Suppressor macrophage treated with lipopolysaccharide for 1 hour (primary cell): ENCODE measurements around the gene DNASE1L2.

ENCODE experiments used
- DNase-seq, 3 donors: peaks; one replicate each; pipeline ENCODE4 v3.0.0-alpha.2; 2020 to 2022

DNASE1L2 gene

GRCh38 chr16:2204416-2205103, 31.7 kb upstream of the DNASE1L2 start:
- peak in 1 of 3 donors; percentile 25 for DNase-seq

GRCh38 chr16:2205104-2205966, 30.9 kb upstream of the DNASE1L2 start, which contains the start of gene MLST8:
TSS of gene MLST8 (plus strand) at chr16:2205454. CDS start at chr16:2206086, 632 bp downstream.
- DNase-seq, result peak; percentile 88 to 95 (median 93)

- DNase-seq, result peak in 1 of 3 donors; percentile 16
These were observed 30.3 kb upstream of the DNASE1L2 start for GRCh38 chr16:2205967-2206313.

- no peak for DNase-seq
These were observed 29.8 kb upstream of the DNASE1L2 start for GRCh38 chr16:2206420-2206779.

- peak; percentile 33 to 50 (median 38) for DNase-seq
These were observed 29.3 kb upstream of the DNASE1L2 start for GRCh38 chr16:2206780-2207433.

GRCh38 chr16:2207872-2208271, 28.4 kb upstream of the DNASE1L2 start:
- DNase-seq, result no peak

GRCh38 chr16:2208308-2208707, 27.9 kb upstream of the DNASE1L2 start:
- no peak for DNase-seq

- no peak for DNase-seq
These were observed 27.5 kb upstream of the DNASE1L2 start for GRCh38 chr16:2208772-2209171.

GRCh38 chr16:2209258-2210008, 26.8 kb upstream of the DNASE1L2 start:
- no peak for DNase-seq

GRCh38 chr16:2210009-2210332, 26.3 kb upstream of the DNASE1L2 start:
- DNase-seq, result no peak

- no peak for DNase-seq
These were observed 25.6 kb upstream of the DNASE1L2 start, which contains the start of gene BRICD5 for GRCh38 chr16:2210386-2211365. TSS of gene BRICD5 (minus strand) at chr16:2210863. CDS start at chr16:2210833, 30 bp downstream.

GRCh38 chr16:2211923-2212347, 24.3 kb upstream of the DNASE1L2 start:
- no peak for DNase-seq

- peak; percentile 50 to 61 (median 56) for DNase-seq
These were observed 23.6 kb upstream of the DNASE1L2 start for GRCh38 chr16:2212362-2213324.

GRCh38 chr16:2213817-2214718, 22.2 kb upstream of the DNASE1L2 start:
- peak in 1 of 3 donors; percentile 56 for DNase-seq

- no peak for DNase-seq
These were observed 21.6 kb upstream of the DNASE1L2 start, which contains the start of gene PGP for GRCh38 chr16:2214719-2214968. TSS of gene PGP (minus strand) at chr16:2214840. CDS start at chr16:2214777, 63 bp downstream.

- DNase-seq, result no peak
These were observed 19.9 kb upstream of the DNASE1L2 start for GRCh38 chr16:2216330-2216729.

- peak; percentile 100 for DNase-seq
These were observed 12.9 kb upstream of the DNASE1L2 start, which contains the start of gene E4F1 for GRCh38 chr16:2223221-2223941. TSS of gene E4F1 (plus strand) at chr16:2223591. CDS start at chr16:2223614, 23 bp downstream.

- peak; percentile 49 to 71 (median 54) for DNase-seq
These were observed 12.2 kb upstream of the DNASE1L2 start for GRCh38 chr16:2223942-2224486.
